A673 (cell line): Measurements from ENCODE around the gene RMP24.
A peak's percentile ranks its signal among the peaks of the same experiment; 100 is the strongest.

Source experiments
- BruUV-seq: library from RNA; stranded (reverse); fragments of 400-500 nt; replicated peaks from 2 replicates; lab custom pipeline; 2021; lab: Mats Ljungman, UMichigan
- CTCF ChIA-PET: fragments of 300-600 bp; sonication (Branson Sonifier 250); formaldehyde crosslinking; loops from one replicate; lab custom pipeline; 2022; ENCODE audit warnings: antibody characterized with exemption; lab: Charles Lee
- POLR2A ChIA-PET: fragments of 300-600 bp; sonication (Branson Sonifier 250); formaldehyde crosslinking; loops from one replicate; lab custom pipeline; 2022; ENCODE audit warnings: antibody characterized with exemption; ENCODE audit not compliant: low non-redundant PET; lab: Charles Lee
- DNase-seq: peaks from one replicate; pipeline ENCODE4 v3.0.0-alpha.2; 2015; ENCODE audit warnings: low spot score
- H3K27ac ChIP-seq: fragments of 200-600 bp; sonication (generic); 2 replicates; pipeline ENCODE4 v1.5.1; 2016; ENCODE audit warnings: mixed run types, low read depth, mild to moderate bottlenecking, mixed read lengths, antibody characterized with exemption, low read length; ENCODE audit not compliant: poor library complexity, severe bottlenecking
- H3K27me3 ChIP-seq: fragments of 200-600 bp; sonication (generic); replicated peaks from 2 replicates; pipeline ENCODE4 v1.6.1; 2017; ENCODE audit warnings: mixed run types, low read depth, mild to moderate bottlenecking, mixed read lengths, antibody characterized with exemption, low read length; ENCODE audit not compliant: insufficient read depth, poor library complexity
- H3K36me3 ChIP-seq: fragments of 200-600 bp; sonication (generic); 2 replicates; pipeline ENCODE4 v1.6.1; 2016; ENCODE audit warnings: mixed run types, mild to moderate bottlenecking, mixed read lengths, antibody characterized with exemption, low read length; ENCODE audit not compliant: insufficient read depth, poor library complexity, severe bottlenecking
- H3K4me1 ChIP-seq: fragments of 200-600 bp; sonication (generic); 2 replicates; pipeline ENCODE4 v1.6.1; 2017; ENCODE audit warnings: mixed run types, mild to moderate bottlenecking, mixed read lengths, antibody characterized with exemption, low read length; ENCODE audit not compliant: insufficient read depth, poor library complexity, severe bottlenecking
- H3K4me3 ChIP-seq: fragments of 200-600 bp; sonication (generic); 2 replicates; pipeline ENCODE4 v1.5.1; 2016; ENCODE audit warnings: low read depth, mixed run types, mild to moderate bottlenecking, mixed read lengths, low read length; ENCODE audit not compliant: poor library complexity, severe bottlenecking
- H3K9me3 ChIP-seq: fragments of 200-600 bp; sonication (generic); 2 replicates; pipeline ENCODE4 v1.6.1; 2016; ENCODE audit warnings: mixed run types, low read depth, mild to moderate bottlenecking, mixed read lengths, antibody characterized with exemption, low read length; ENCODE audit not compliant: poor library complexity, severe bottlenecking
- CTCF ChIP-seq: fragments of 300-800, 200-600 bp; sonication (generic); conservative IDR thresholded peaks from 2 replicates; pipeline ENCODE4 v1.5.1; 2017; ENCODE audit warnings: low read depth, mild to moderate bottlenecking, antibody characterized with exemption, low read length, moderate library complexity, mixed read lengths
- EZH2 ChIP-seq: fragments of 200-600 bp; sonication (generic); IDR thresholded peaks from 2 replicates; pipeline ENCODE4 v1.6.1; 2017; ENCODE audit warnings: borderline replicate concordance, low read depth, mild to moderate bottlenecking, mixed read lengths, antibody characterized with exemption, low read length; ENCODE audit not compliant: poor library complexity, severe bottlenecking
- intact Hi-C: fragments of 100-400 bp; cut with micrococcal nuclease; formaldehyde crosslinking; loops from one replicate; pipeline ENCODE4 v1.10.0; 2022; ENCODE audit not compliant: unreplicated experiment

Gene RMP24

GRCh38 chr18:35938562-35938961 lies 33.9 kb upstream of the RMP24 start:
- TF ChIP-seq EZH2 = no peak
- TF ChIP-seq CTCF = no peak
- intact Hi-C loops = no loop called here
- ChIA-PET CTCF (no interaction called here), POLR2A (no interaction called here)
- no peak for DNase-seq
- no TSS peak for BruUV-seq
- Histone ChIP-seq H3K27me3 (no peaks in the 10 kb centered on the region), H3K9me3 (no peaks in the 10 kb centered on the region), H3K27ac (no peak overlapping the region), H3K4me1 (no peaks in the 10 kb centered on the region), H3K4me3 (no peak overlapping the region), H3K36me3 (no peaks in the 10 kb centered on the region)

GRCh38 chr18:35939138-35939537 lies 33.3 kb upstream of the RMP24 start:
- no peak overlapping the region for H3K27ac ChIP-seq
- BruUV-seq = no TSS peak
- no peaks in the 10 kb centered on the region for H3K36me3 ChIP-seq
- no peaks in the 10 kb centered on the region for H3K4me1 ChIP-seq
- TF ChIP-seq EZH2 (no peak), CTCF (peak; percentile 43; the same call in 1 of the 2 replicates)
- no peaks in the 10 kb centered on the region for H3K9me3 ChIP-seq
- no peak overlapping the region for H3K4me3 ChIP-seq
- intact Hi-C loops = no loop called here
- ChIA-PET POLR2A (no interaction called here), CTCF (no interaction called here)
- DNase-seq = peak; percentile 18
- H3K27me3 ChIP-seq = no peaks in the 10 kb centered on the region

GRCh38 chr18:35941299-35941698 lies 31.2 kb upstream of the RMP24 start:
- TF ChIP-seq CTCF (no peak), EZH2 (no peak)
- Histone ChIP-seq H3K4me1 (no peaks in the 10 kb centered on the region), H3K36me3 (no peaks in the 10 kb centered on the region), H3K27me3 (no peaks in the 10 kb centered on the region), H3K9me3 (no peaks in the 10 kb centered on the region), H3K4me3 (no peak overlapping the region), H3K27ac (no peak overlapping the region)
- intact Hi-C loops = no loop called here
- BruUV-seq = no TSS peak
- ChIA-PET POLR2A (no interaction called here), CTCF (no interaction called here)
- no peak for DNase-seq
